ENCODE measurements around the gene DENND1A.

DENND1A gene

DNA sequence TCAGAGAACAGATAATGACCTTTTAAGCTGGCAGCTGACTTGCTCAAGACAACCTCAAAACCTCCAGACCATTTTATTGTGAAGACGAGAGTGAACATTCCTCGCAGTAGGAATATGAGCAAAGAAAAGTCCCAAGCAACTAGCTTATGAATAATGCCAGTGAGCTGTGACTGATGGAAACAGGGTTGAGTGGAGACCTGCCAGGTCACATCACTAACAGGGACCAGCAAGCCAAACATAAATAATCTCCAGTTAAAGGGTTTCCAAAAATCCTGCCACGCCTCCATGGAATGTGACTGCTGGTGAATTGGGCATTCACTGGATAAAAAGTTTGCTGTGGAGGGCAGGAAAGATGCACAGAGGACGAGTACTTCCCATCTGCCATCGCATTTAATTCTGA, 388.5 kb downstream of the DENND1A start:
- no peak overlapping the region for H3K4me3 Mint-ChIP-seq
- H3K36me3 Mint-ChIP-seq (ENCODE audit: low read depth) = peaks cover 3% of the 10 kb centered on the region
- peaks cover 45% of the 10 kb centered on the region for H3K4me1 Mint-ChIP-seq
- DNase-seq = no peak
- no peaks in the 10 kb centered on the region for H3K9me3 Mint-ChIP-seq
- TF ChIP-seq, protein P1, sequence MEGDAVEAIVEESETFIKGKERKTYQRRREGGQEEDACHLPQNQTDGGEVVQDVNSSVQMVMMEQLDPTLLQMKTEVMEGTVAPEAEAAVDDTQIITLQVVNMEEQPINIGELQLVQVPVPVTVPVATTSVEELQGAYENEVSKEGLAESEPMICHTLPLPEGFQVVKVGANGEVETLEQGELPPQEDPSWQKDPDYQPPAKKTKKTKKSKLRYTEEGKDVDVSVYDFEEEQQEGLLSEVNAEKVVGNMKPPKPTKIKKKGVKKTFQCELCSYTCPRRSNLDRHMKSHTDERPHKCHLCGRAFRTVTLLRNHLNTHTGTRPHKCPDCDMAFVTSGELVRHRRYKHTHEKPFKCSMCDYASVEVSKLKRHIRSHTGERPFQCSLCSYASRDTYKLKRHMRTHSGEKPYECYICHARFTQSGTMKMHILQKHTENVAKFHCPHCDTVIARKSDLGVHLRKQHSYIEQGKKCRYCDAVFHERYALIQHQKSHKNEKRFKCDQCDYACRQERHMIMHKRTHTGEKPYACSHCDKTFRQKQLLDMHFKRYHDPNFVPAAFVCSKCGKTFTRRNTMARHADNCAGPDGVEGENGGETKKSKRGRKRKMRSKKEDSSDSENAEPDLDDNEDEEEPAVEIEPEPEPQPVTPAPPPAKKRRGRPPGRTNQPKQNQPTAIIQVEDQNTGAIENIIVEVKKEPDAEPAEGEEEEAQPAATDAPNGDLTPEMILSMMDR (IDR thresholded peaks at IDR 0.05) = no peak
- H3K27ac Mint-ChIP-seq = no peak overlapping the region
- H3K27me3 Mint-ChIP-seq (ENCODE audit: low read depth, poor library complexity) = peaks cover 6% of the 10 kb centered on the region

DNA sequence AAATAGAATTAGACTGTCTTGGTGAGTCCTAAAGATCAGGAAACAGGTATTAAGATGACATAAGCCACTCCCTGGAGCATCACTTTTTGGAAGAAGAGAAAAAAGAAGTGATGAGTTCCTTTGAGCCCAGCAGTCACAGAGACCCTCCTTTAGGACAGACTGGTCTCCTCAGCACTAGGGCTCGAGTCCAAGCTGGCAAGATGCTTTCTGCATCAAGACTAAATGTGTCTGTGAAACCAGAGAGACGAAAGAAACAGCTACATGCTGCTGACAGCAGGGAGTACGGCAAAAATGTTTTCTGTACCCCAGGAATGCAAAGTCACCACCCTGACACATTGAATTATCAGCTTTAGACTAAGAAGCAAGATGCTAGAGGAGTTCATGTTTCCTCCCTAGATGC, 389.5 kb downstream of the DENND1A start:
- DNase-seq = no peak
- TF ChIP-seq, protein P1 (IDR thresholded peaks at IDR 0.05) = no peak
- Mint-ChIP-seq H3K9me3 (no peaks in the 10 kb centered on the region), H3K4me1 (peaks cover 46% of the 10 kb centered on the region), H3K27ac (peak overlapping the region; percentile 31), H3K36me3 (ENCODE audit: low read depth) (no peaks in the 10 kb centered on the region), H3K27me3 (ENCODE audit: low read depth, poor library complexity) (peaks cover 6% of the 10 kb centered on the region), H3K4me3 (no peak overlapping the region)

GRCh38 chr9:123537809-123538208, 392.1 kb downstream of the DENND1A start:
- peaks cover 8% of the 10 kb centered on the region for H3K36me3 Mint-ChIP-seq (ENCODE audit: low read depth)
- H3K4me1 Mint-ChIP-seq = peaks cover 38% of the 10 kb centered on the region
- no peaks in the 10 kb centered on the region for H3K9me3 Mint-ChIP-seq
- H3K27ac Mint-ChIP-seq = no peak overlapping the region
- TF ChIP-seq, protein P1 (IDR thresholded peaks at IDR 0.05) = no peak
- no peak overlapping the region for H3K4me3 Mint-ChIP-seq
- no peak for DNase-seq
- peaks cover 6% of the 10 kb centered on the region for H3K27me3 Mint-ChIP-seq (ENCODE audit: low read depth, poor library complexity)

- Mint-ChIP-seq H3K4me3 (no peak overlapping the region), H3K27me3 (ENCODE audit: low read depth, poor library complexity) (peaks cover 6% of the 10 kb centered on the region), H3K4me1 (peaks cover 24% of the 10 kb centered on the region)
Observed at GRCh38 chr9:123536455-123536868, 393.5 kb downstream of the DENND1A start.

GRCh38 chr9:123534336-123534735, 395.6 kb downstream of the DENND1A start:
- no peak overlapping the region for H3K4me3 Mint-ChIP-seq

More at GRCh38 chr9:123536455-123536868, 393.5 kb downstream of the DENND1A start:
- TF ChIP-seq, protein P1 (IDR thresholded peaks at IDR 0.05) = no peak
- Mint-ChIP-seq H3K27ac (no peak overlapping the region), H3K9me3 (peaks cover 2% of the 10 kb centered on the region), H3K36me3 (ENCODE audit: low read depth) (peaks cover 12% of the 10 kb centered on the region)
- DNase-seq = no peak

GRCh38 chr9:123530244-123530643, 399.7 kb downstream of the DENND1A start:
- Mint-ChIP-seq H3K9me3 (peaks cover 20% of the 10 kb centered on the region), H3K4me3 (no peak overlapping the region), H3K27ac (no peak overlapping the region)

More at GRCh38 chr9:123534336-123534735, 395.6 kb downstream of the DENND1A start:
- Mint-ChIP-seq H3K27me3 (ENCODE audit: low read depth, poor library complexity) (peaks cover 2% of the 10 kb centered on the region), H3K36me3 (ENCODE audit: low read depth) (peaks cover 27% of the 10 kb centered on the region), H3K4me1 (peaks cover 18% of the 10 kb centered on the region), H3K9me3 (peaks cover 18% of the 10 kb centered on the region), H3K27ac (no peak overlapping the region)
- DNase-seq = no peak
- TF ChIP-seq, protein P1 (IDR thresholded peaks at IDR 0.05) = no peak

More at GRCh38 chr9:123530244-123530643, 399.7 kb downstream of the DENND1A start:
- Mint-ChIP-seq H3K4me1 (peaks cover 6% of the 10 kb centered on the region), H3K27me3 (ENCODE audit: low read depth, poor library complexity) (peaks cover 2% of the 10 kb centered on the region), H3K36me3 (ENCODE audit: low read depth) (peaks cover 30% of the 10 kb centered on the region)
- DNase-seq = no peak
- TF ChIP-seq, protein P1 (IDR thresholded peaks at IDR 0.05) = no peak
